BLaER1 treated with 17β-estradiol and CSF1 and Interleukin-3, amounts not matched to agents 10 nM and 100 nM (cell line): ENCODE results near the gene GPRIN2.
"Not testable (repeated sequence)": the region's sequence is repeated elsewhere in the genome, so short reads cannot be mapped to it uniquely, and the experiment has no call there.

Experiments used
- H3K27ac ChIP-seq, 11 experiments: shearing (Covaris generic); formaldehyde crosslinking; 2 replicates each; pipeline ENCODE4 v1.8.1; 2022
- H3K27me3 ChIP-seq, 11 experiments: shearing (Covaris generic); formaldehyde crosslinking; 2 replicates each; pipeline ENCODE4 v1.8.1; 2022
- H3K36me3 ChIP-seq, 11 experiments: shearing (Covaris generic); formaldehyde crosslinking; 2 replicates each; pipeline ENCODE4 v1.8.1; 2022
- H3K4me1 ChIP-seq, 10 experiments: shearing (Covaris generic); formaldehyde crosslinking; 2 replicates each; pipeline ENCODE4 v1.8.1; 2022
- H3K4me2 ChIP-seq, 11 experiments: shearing (Covaris generic); formaldehyde crosslinking; 2 replicates each; pipeline ENCODE4 v1.8.1; 2022
- H3K4me3 ChIP-seq, 10 experiments: shearing (Covaris generic); formaldehyde crosslinking; 2 replicates each; pipeline ENCODE4 v1.8.1; 2022
- H3K9ac ChIP-seq, 11 experiments: shearing (Covaris generic); formaldehyde crosslinking; 2 replicates each; pipeline ENCODE4 v1.8.1; 2022
- H3K9me3 ChIP-seq, 11 experiments: shearing (Covaris generic); formaldehyde crosslinking; replicated peaks in 1 of 11; 2 replicates each; pipeline ENCODE4 v1.8.1; 2022
- H4K20me1 ChIP-seq, 11 experiments: shearing (Covaris generic); formaldehyde crosslinking; 2 replicates each; pipeline ENCODE4 v1.8.1; 2022
- Cebpa-rat ChIP-seq, 11 experiments: shearing (Covaris generic); IDR thresholded peaks; 2 replicates each; pipeline ENCODE4 v1.8.1; 2022

GPRIN2 gene

GRCh38 chr10:46538155-46538554 lies 18.3 kb downstream of the GPRIN2 start:
- no peaks in the 10 kb centered on the region for H3K27me3 ChIP-seq
- no peak overlapping the region for H3K4me3 ChIP-seq
- H3K9me3 ChIP-seq: peaks cover 0 to 4% (median 0%) of the 10 kb centered on the region in 11 experiments; a peak in 1 of 22 replicates
- H3K27ac ChIP-seq: no peak overlapping the region
- H3K4me1 ChIP-seq: no peaks in the 10 kb centered on the region
- H4K20me1 ChIP-seq: no peaks in the 10 kb centered on the region; a peak in 1 of 22 replicates
- no peak for TF ChIP-seq Cebpa-rat (IDR thresholded peaks at IDR 0.05)
- H3K9ac ChIP-seq: no peak overlapping the region
- no peaks in the 10 kb centered on the region for H3K36me3 ChIP-seq
- H3K4me2 ChIP-seq: no peak overlapping the region

GRCh38 chr10:46537309-46537708 lies 19.1 kb downstream of the GPRIN2 start:
- peaks cover 0 to 3% (median 0%) of the 10 kb centered on the region in 11 experiments; a peak in 2 of 22 replicates for H3K9me3 ChIP-seq
- H3K4me2 ChIP-seq: no peak overlapping the region
- no peak overlapping the region for H3K27ac ChIP-seq
- no peaks in the 10 kb centered on the region for H3K4me1 ChIP-seq
- no peaks in the 10 kb centered on the region for H3K36me3 ChIP-seq
- no peak overlapping the region for H3K4me3 ChIP-seq
- no peak overlapping the region for H3K9ac ChIP-seq
- no peaks in the 10 kb centered on the region for H3K27me3 ChIP-seq
- 0 out of 22 replicates have a peak, but pooled peaks of 1 of the 11 experiments have one; percentile 1 for TF ChIP-seq Cebpa-rat (IDR thresholded peaks at IDR 0.05)
- H4K20me1 ChIP-seq: no peaks in the 10 kb centered on the region; a peak in 1 of 22 replicates

- no peaks in the 10 kb centered on the region for H3K4me1 ChIP-seq
Observed at GRCh38 chr10:46536781-46537180, 19.7 kb downstream of the GPRIN2 start.

GRCh38 chr10:46536171-46536570 lies 20.3 kb downstream of the GPRIN2 start:
- Histone ChIP-seq H3K27ac (no peak overlapping the region), H3K36me3 (no peaks in the 10 kb centered on the region), H3K27me3 (no peaks in the 10 kb centered on the region), H3K4me1 (no peaks in the 10 kb centered on the region), H3K4me3 (no peak overlapping the region), H3K9ac (no peak overlapping the region), H3K9me3 (peaks cover 0 to 3% (median 0%) of the 10 kb centered on the region in 11 experiments; a peak in 1 of 22 replicates), H3K4me2 (no peak overlapping the region), H4K20me1 (no peaks in the 10 kb centered on the region; a peak in 1 of 22 replicates)
- no peak for TF ChIP-seq Cebpa-rat (IDR thresholded peaks at IDR 0.05)

More at GRCh38 chr10:46536781-46537180, 19.7 kb downstream of the GPRIN2 start:
- Histone ChIP-seq H3K9me3 (peaks cover 0 to 3% (median 0%) of the 10 kb centered on the region in 11 experiments; a peak in 1 of 22 replicates), H3K4me3 (no peak overlapping the region), H3K27me3 (no peaks in the 10 kb centered on the region), H3K36me3 (no peaks in the 10 kb centered on the region), H4K20me1 (no peaks in the 10 kb centered on the region; a peak in 1 of 22 replicates), H3K4me2 (no peak overlapping the region), H3K27ac (no peak overlapping the region), H3K9ac (no peak overlapping the region)
- TF ChIP-seq Cebpa-rat (IDR thresholded peaks at IDR 0.05): no peak

- TF ChIP-seq Cebpa-rat (IDR thresholded peaks at IDR 0.05): no peak
- H3K36me3 ChIP-seq: no peaks in the 10 kb centered on the region
- H3K4me1 ChIP-seq: no peaks in the 10 kb centered on the region
Observed at GRCh38 chr10:46534828-46535524, 21.5 kb downstream of the GPRIN2 start.

GRCh38 chr10:46532256-46532655 lies 24.2 kb downstream of the GPRIN2 start:
- not testable (repeated sequence) for H3K4me2 ChIP-seq, H3K9me3 ChIP-seq, H3K27ac ChIP-seq, H3K4me1 ChIP-seq, H3K4me3 ChIP-seq, H3K9ac ChIP-seq, H4K20me1 ChIP-seq, H3K36me3 ChIP-seq, H3K27me3 ChIP-seq

More at GRCh38 chr10:46534828-46535524, 21.5 kb downstream of the GPRIN2 start:
- Histone ChIP-seq H3K27ac (no peak overlapping the region), H3K9me3 (peaks cover 0 to 3% (median 0%) of the 10 kb centered on the region in 11 experiments; a peak in 1 of 22 replicates), H4K20me1 (no peaks in the 10 kb centered on the region; a peak in 1 of 22 replicates), H3K9ac (no peak overlapping the region), H3K4me3 (no peak overlapping the region), H3K4me2 (no peak overlapping the region), H3K27me3 (no peaks in the 10 kb centered on the region)

GRCh38 chr10:46530249-46531186 lies 25.9 kb downstream of the GPRIN2 start:
- Histone ChIP-seq H4K20me1 (no peaks in the 10 kb centered on the region), H3K9me3 (peaks cover 0 to 3% (median 0%) of the 10 kb centered on the region in 11 experiments; a peak in 3 of 22 replicates), H3K9ac (no peak overlapping the region), H3K36me3 (no peaks in the 10 kb centered on the region), H3K4me3 (no peak overlapping the region), H3K4me2 (no peak overlapping the region), H3K27ac (no peak overlapping the region), H3K27me3 (no peaks in the 10 kb centered on the region), H3K4me1 (no peaks in the 10 kb centered on the region)
- peak in 2 of 11 experiments; percentile 19 to 28; a peak in 1 of 22 replicates for TF ChIP-seq Cebpa-rat (IDR thresholded peaks at IDR 0.05)

- H3K36me3 ChIP-seq, H3K4me3 ChIP-seq, H3K9me3 ChIP-seq, H4K20me1 ChIP-seq, H3K4me1 ChIP-seq, H3K9ac ChIP-seq, H3K4me2 ChIP-seq, H3K27me3 ChIP-seq, H3K27ac ChIP-seq: not testable (repeated sequence)
Observed at GRCh38 chr10:46529742-46530141, 26.7 kb downstream of the GPRIN2 start.
